Stomach (tissue), 4 donors: Measurements from ENCODE around the gene C3orf20.

Experiments
- CTCF ChIP-seq, 7 experiments: fragments of 450-650 bp in 4 of 7; fragments of 200-600 bp in 3 of 7; sonication (generic) in 3 of 7; IDR thresholded peaks; one replicate each; pipeline ENCODE4 v1.5.1; 2016 to 2019; ENCODE audit warnings: antibody characterized with exemption in 7 of 7, control low read depth in 2 of 7, mild to moderate bottlenecking in 1 of 7
- POLR2A ChIP-seq, 4 donors: fragments of 450-650 bp; IDR thresholded peaks; one replicate each; pipeline ENCODE4 v1.6.1; 2016; ENCODE audit warnings: antibody characterized with exemption in 4 of 4, control low read depth in 2 of 4, mild to moderate bottlenecking in 1 of 4, moderate library complexity in 1 of 4
- POLR2AphosphoS5 ChIP-seq, 3 donors: sonication (generic); formaldehyde crosslinking; IDR thresholded peaks; one replicate each; pipeline ENCODE4 v1.6.1; 2016; ENCODE audit warnings: antibody characterized with exemption in 3 of 3

GRCh38 chr3:14812196-14812790 is 137.4 kb downstream of the C3orf20 start:
- no peak for TF ChIP-seq CTCF (IDR thresholded peaks at IDR 0.05)
- TF ChIP-seq POLR2AphosphoS5 (IDR thresholded peaks at IDR 0.05), result no peak
- no peak for TF ChIP-seq POLR2A (IDR thresholded peaks at IDR 0.05)
